ENCODE data around the gene FAM184A. TPM values are rescaled to one million over a fixed set of nuclear protein-coding genes. Genes with fewer than 3 reads are reported as not detected.

The FAM184A gene
- total and polyA plus RNA-seq, 2 donors (not counting 3 experiments of a cell fraction or from before 2014, with no cell fraction given) = 0.04 to 0.84 TPM

DNA sequence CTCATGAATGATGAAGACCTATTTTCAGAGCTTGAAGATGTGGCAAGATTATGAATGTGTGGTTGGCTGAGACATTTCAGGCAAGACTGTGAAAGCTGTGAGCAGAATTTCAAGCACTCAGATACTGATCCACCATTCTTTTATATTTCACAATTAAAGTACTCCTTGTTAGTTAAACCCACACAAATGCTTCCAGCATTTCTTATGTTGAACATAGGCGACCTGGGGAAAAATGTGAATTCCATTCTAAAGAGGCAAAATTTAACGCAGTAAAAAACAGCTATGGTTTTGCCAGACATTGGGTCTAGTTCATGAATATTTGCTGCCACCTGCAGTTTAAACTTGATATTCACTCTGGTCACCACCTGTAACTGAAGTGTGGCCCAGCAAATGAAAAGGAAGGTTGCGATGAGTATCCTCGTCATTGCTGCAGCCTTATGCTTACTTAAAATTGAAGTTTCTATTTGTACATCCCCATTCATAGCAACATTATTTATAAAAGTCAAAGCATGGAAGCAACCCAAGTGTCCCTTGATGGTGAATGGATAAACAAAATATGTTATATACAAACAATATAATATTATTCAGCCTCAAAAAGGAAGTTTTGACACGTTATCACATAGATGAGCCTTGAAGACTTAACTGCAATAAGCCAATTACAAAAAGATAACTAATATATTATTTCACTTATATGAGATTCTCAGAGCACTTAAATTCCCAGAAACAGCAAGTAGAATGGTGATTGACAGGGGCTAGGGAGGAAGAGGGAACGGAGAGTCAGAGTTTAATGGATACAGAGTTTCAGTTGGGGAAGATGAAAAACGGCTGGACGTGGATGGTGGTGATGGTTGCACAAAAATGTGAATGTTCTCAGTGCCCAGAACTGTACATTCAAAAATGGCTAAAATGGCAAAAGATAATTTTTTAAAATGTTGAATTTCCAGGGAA, 32.4 kb upstream of the FAM184A start:
- FAIRE-seq (peak; percentile 90), DNase-seq (ENCODE audit: low read depth, low spot score) (peak; percentile 64)
- Histone ChIP-seq H3K9me3 (replicated peaks; ENCODE audit: control insufficient read depth, insufficient read depth, low read length) (no peaks in the 10 kb centered on the region), H3K79me2 (ENCODE audit: control insufficient read depth, insufficient read depth, low read length) (no peaks in the 10 kb centered on the region), H2AFZ (ENCODE audit: low read depth, low read length) (no peak overlapping the region), H3K9me1 (replicated peaks; ENCODE audit: control insufficient read depth, extremely low read depth, insufficient read depth, low read length) (no peaks in the 10 kb centered on the region), H3K4me3 (replicated peaks in 1 of 3; ENCODE audit: insufficient read depth in 1 of 3, low read depth in 1 of 3, low read length in 3 of 3) (no peak overlapping the region), H4K20me1 (replicated peaks; ENCODE audit: control insufficient read depth, extremely low read depth, insufficient read depth, low read length) (no peaks in the 10 kb centered on the region), H3K36me3 (ENCODE audit: control insufficient read depth in 2 of 2, extremely low read depth in 1 of 2, insufficient read depth in 2 of 2, low read length in 2 of 2) (no peaks in the 10 kb centered on the region), H3K27me3 (ENCODE audit: control insufficient read depth in 2 of 2, insufficient read depth in 2 of 2, low read length in 2 of 2) (no peaks in the 10 kb centered on the region), H3K4me2 (ENCODE audit: insufficient read depth, low read length) (no peak overlapping the region), H3K4me1 (ENCODE audit: control insufficient read depth, extremely low read depth, insufficient read depth, low read length) (no peaks in the 10 kb centered on the region), H3K27ac (ENCODE audit: insufficient read depth, low read depth, low read length) (no peak overlapping the region), H3K9ac (replicated peaks; ENCODE audit: extremely low read depth, insufficient read depth, low read length) (no peak overlapping the region)
- dilution Hi-C loops (cut with MboI; ENCODE audit: extremely low pct_ligation_motif_present, low sequenced_read_pairs) (no loop called here), intact Hi-C loops (cut with micrococcal nuclease) (loop anchor here (1.0 to 10.0 kb wide), 6 partner anchors 32 to 826 kb away; partner anchors contain the start of genes ASF1A and FAM184A)
- ChIA-PET CTCF (interaction anchor here (0.5 to 7.8 kb wide), 47 partner anchors 8 to 1271 kb away, joined by 3 to 410 read pairs (median 4); partner anchors contain the start of genes FAM184A and MCM9), POLR2A (no interaction called here)
- no peak for TF ChIP-seq FOS (IDR thresholded peaks at IDR 0.05; ENCODE audit: borderline replicate concordance, insufficient read depth, low read length)
- TF ChIP-seq, protein P1, sequence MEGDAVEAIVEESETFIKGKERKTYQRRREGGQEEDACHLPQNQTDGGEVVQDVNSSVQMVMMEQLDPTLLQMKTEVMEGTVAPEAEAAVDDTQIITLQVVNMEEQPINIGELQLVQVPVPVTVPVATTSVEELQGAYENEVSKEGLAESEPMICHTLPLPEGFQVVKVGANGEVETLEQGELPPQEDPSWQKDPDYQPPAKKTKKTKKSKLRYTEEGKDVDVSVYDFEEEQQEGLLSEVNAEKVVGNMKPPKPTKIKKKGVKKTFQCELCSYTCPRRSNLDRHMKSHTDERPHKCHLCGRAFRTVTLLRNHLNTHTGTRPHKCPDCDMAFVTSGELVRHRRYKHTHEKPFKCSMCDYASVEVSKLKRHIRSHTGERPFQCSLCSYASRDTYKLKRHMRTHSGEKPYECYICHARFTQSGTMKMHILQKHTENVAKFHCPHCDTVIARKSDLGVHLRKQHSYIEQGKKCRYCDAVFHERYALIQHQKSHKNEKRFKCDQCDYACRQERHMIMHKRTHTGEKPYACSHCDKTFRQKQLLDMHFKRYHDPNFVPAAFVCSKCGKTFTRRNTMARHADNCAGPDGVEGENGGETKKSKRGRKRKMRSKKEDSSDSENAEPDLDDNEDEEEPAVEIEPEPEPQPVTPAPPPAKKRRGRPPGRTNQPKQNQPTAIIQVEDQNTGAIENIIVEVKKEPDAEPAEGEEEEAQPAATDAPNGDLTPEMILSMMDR (IDR thresholded peaks at IDR 0.05; ENCODE audit: extremely low read depth in 1 of 2, insufficient read depth in 1 of 2, low read depth in 1 of 2, low read length in 2 of 2) = peak; percentile 31 to 34
- no TSS peak for BruUV-seq (replicated peaks)

Data from endothelial cell of umbilical vein (primary cell).